H9 (cell line): ENCODE measurements around the gene MUSTN1. TPM values are rescaled to one million over a fixed set of nuclear protein-coding genes. Genes with fewer than 3 reads are reported as not detected.

Experiments
- DNase-seq: peaks from one replicate; pipeline ENCODE4 v3.0.0-alpha.2; 2017
- H2AFZ ChIP-seq: one replicate; pipeline ENCODE4 v1.6.1; 2013; ENCODE audit warnings: mild to moderate bottlenecking, low read length, control low read depth, moderate library complexity
- H2AK5ac ChIP-seq: 2 replicates; pipeline ENCODE4 v1.6.1; 2013; ENCODE audit warnings: low read length, control low read depth, mixed read lengths; ENCODE audit not compliant: insufficient read length
- H2BK120ac ChIP-seq: one replicate; pipeline ENCODE4 v1.6.1; 2013; ENCODE audit warnings: low read depth, mild to moderate bottlenecking, low read length, control low read depth, inconsistent platforms; ENCODE audit not compliant: poor library complexity, severe bottlenecking
- H2BK12ac ChIP-seq: 2 replicates; pipeline ENCODE4 v1.6.1; 2013; ENCODE audit warnings: low read length, control low read depth, mixed read lengths, low read depth; ENCODE audit not compliant: insufficient read length
- H2BK15ac ChIP-seq: 2 replicates; pipeline ENCODE4 v1.6.1; 2013; ENCODE audit warnings: low read depth, low read length, control low read depth
- H2BK20ac ChIP-seq: one replicate; pipeline ENCODE4 v1.6.1; 2013; ENCODE audit warnings: low read depth, mild to moderate bottlenecking, low read length, control low read depth, inconsistent platforms; ENCODE audit not compliant: poor library complexity, severe bottlenecking
- H2BK5ac ChIP-seq: 2 replicates; pipeline ENCODE4 v1.6.1; 2013; ENCODE audit warnings: low read length, control low read depth, mixed read lengths; ENCODE audit not compliant: insufficient read length
- H3K14ac ChIP-seq: 2 replicates; pipeline ENCODE4 v1.6.1; 2013; ENCODE audit warnings: low read length, control low read depth; ENCODE audit not compliant: insufficient read depth
- H3K18ac ChIP-seq: 2 replicates; pipeline ENCODE4 v1.6.1; 2013; ENCODE audit warnings: low read depth, mild to moderate bottlenecking, mixed read lengths, low read length, control low read depth; ENCODE audit not compliant: insufficient read length
- H3K23ac ChIP-seq: 2 replicates; pipeline ENCODE4 v1.6.1; 2013; ENCODE audit warnings: low read length, control low read depth, mixed read lengths, low read depth; ENCODE audit not compliant: insufficient read length
- H3K23me2 ChIP-seq: 2 replicates; pipeline ENCODE4 v1.6.1; 2013; ENCODE audit warnings: low read depth, mild to moderate bottlenecking, mixed read lengths, low read length, control low read depth; ENCODE audit not compliant: insufficient read length, poor library complexity, severe bottlenecking
- H3K27ac ChIP-seq: 2 replicates; pipeline ENCODE4 v1.5.1; 2013; ENCODE audit warnings: low read length, control low read depth, mixed read lengths, low read depth; ENCODE audit not compliant: insufficient read length
- H3K27me3 ChIP-seq: 2 replicates; pipeline ENCODE4 v1.6.1; 2013; ENCODE audit warnings: low read length, control low read depth, inconsistent platforms; ENCODE audit not compliant: insufficient read depth
- H3K4ac ChIP-seq: 2 replicates; pipeline ENCODE4 v1.6.1; 2013; ENCODE audit warnings: low read depth, mild to moderate bottlenecking, control low read depth, inconsistent platforms, low read length, moderate library complexity
- H3K4me1 ChIP-seq: 2 replicates; pipeline ENCODE4 v1.6.1; 2013; ENCODE audit warnings: low read length, control low read depth, inconsistent platforms; ENCODE audit not compliant: insufficient read depth
- H3K4me2 ChIP-seq: 2 replicates; pipeline ENCODE4 v1.6.1; 2013; ENCODE audit warnings: low read length, control low read depth, mixed read lengths; ENCODE audit not compliant: insufficient read length, insufficient read depth
- H3K56ac ChIP-seq: 2 replicates; pipeline ENCODE4 v1.6.1; 2013; ENCODE audit warnings: low read depth, mild to moderate bottlenecking, mixed read lengths, low read length, control low read depth; ENCODE audit not compliant: insufficient read length
- H3K79me1 ChIP-seq: 2 replicates; pipeline ENCODE4 v1.6.1; 2013; ENCODE audit warnings: low read depth, mild to moderate bottlenecking, moderate library complexity, low read length, control low read depth, inconsistent platforms; ENCODE audit not compliant: insufficient read depth, poor library complexity, severe bottlenecking
- H3K79me2 ChIP-seq: 2 replicates; pipeline ENCODE4 v1.6.1; 2013; ENCODE audit warnings: low read length, control low read depth, inconsistent platforms; ENCODE audit not compliant: insufficient read depth
- H3K9ac ChIP-seq: 2 replicates; pipeline ENCODE4 v1.6.1; 2013; ENCODE audit warnings: low read length, control low read depth, mixed read lengths; ENCODE audit not compliant: insufficient read length; ENCODE audit errors: extremely low read depth
- H3K9me3 ChIP-seq: one replicate; pipeline ENCODE4 v1.6.1; 2013; ENCODE audit warnings: low read depth, low read length, inconsistent platforms; ENCODE audit not compliant: control insufficient read depth
- H3T11ph ChIP-seq: one replicate; pipeline ENCODE4 v1.6.1; 2013; ENCODE audit warnings: mild to moderate bottlenecking, low read length, control low read depth, inconsistent platforms
- H4K20me1 ChIP-seq: one replicate; pipeline ENCODE4 v1.6.1; 2013; ENCODE audit not compliant: control insufficient read depth, insufficient read length, insufficient read depth
- H4K5ac ChIP-seq: 2 replicates; pipeline ENCODE4 v1.6.1; 2013; ENCODE audit warnings: low read depth, mild to moderate bottlenecking, mixed read lengths, low read length, control low read depth; ENCODE audit not compliant: insufficient read length
- H4K8ac ChIP-seq: replicated peaks from 2 replicates; pipeline ENCODE4 v1.6.1; 2013; ENCODE audit warnings: low read length, control low read depth, mixed read lengths, low read depth; ENCODE audit not compliant: insufficient read length
- H4K91ac ChIP-seq: 2 replicates; pipeline ENCODE4 v1.6.1; 2013; ENCODE audit warnings: low read depth, mild to moderate bottlenecking, moderate library complexity, mixed read lengths, low read length, control low read depth; ENCODE audit not compliant: insufficient read length
- H3K27ac Mint-ChIP-seq, 3 experiments: 2 replicates in 2 of 3; 3 replicates in 1 of 3; pipeline ENCODE4 v1.8.0; 2020 to 2021; ENCODE audit warnings: mixed read lengths in 3 of 3, mild to moderate bottlenecking in 1 of 3, moderate library complexity in 1 of 3
- H3K27me3 Mint-ChIP-seq: 2 replicates; pipeline ENCODE4 v1.8.0; 2021; ENCODE audit warnings: low read depth, mild to moderate bottlenecking, moderate library complexity, mixed read lengths
- H3K36me3 Mint-ChIP-seq, 3 experiments: 2 replicates in 2 of 3; 3 replicates in 1 of 3; pipeline ENCODE4 v1.8.0; 2020 to 2021; ENCODE audit warnings: low read depth in 3 of 3, mixed read lengths in 3 of 3; ENCODE audit not compliant: insufficient read depth in 1 of 3
- H3K4me1 Mint-ChIP-seq, 2 experiments: 2 replicates each; pipeline ENCODE4 v1.8.0; 2020; ENCODE audit warnings: mixed read lengths in 2 of 2
- H3K4me3 Mint-ChIP-seq, 2 experiments: 2 replicates in 1 of 2; 3 replicates in 1 of 2; pipeline ENCODE4 v1.8.0; 2020 to 2021; ENCODE audit warnings: mild to moderate bottlenecking in 2 of 2, mixed read lengths in 2 of 2, moderate library complexity in 1 of 2
- H3K9me3 Mint-ChIP-seq, 2 experiments: 2 replicates in 1 of 2; 3 replicates in 1 of 2; pipeline ENCODE4 v1.8.0; 2020; ENCODE audit warnings: mild to moderate bottlenecking in 2 of 2, mixed read lengths in 2 of 2, moderate library complexity in 1 of 2
- CTCF ChIP-seq: fragments of 200-600 bp; sonication (generic); conservative IDR thresholded peaks from 3 replicates; pipeline ENCODE4 v1.8.0; 2021; ENCODE audit warnings: antibody characterized with exemption, mild to moderate bottlenecking
- WGBS: extraction: QIAGEN DNeasy Blood & Tissue Kit; methylation state at CpG from one replicate; pipeline ENCODE4 v1.1.7; 2013; ENCODE audit warnings: missing lambda C conversion rate, low lambda C conversion rate, mixed read lengths; ENCODE audit not compliant: insufficient read length; ENCODE audit errors: extremely low coverage; 5-methylcytosine and 5-hydroxymethylcytosine counted together
- total RNA-seq: library from RNA; stranded (reverse); gene quantifications from 2 replicates; pipeline ENCODE4 v1.2.1, GENCODE V29; 2021

The MUSTN1 gene
- total RNA-seq, 1 experiment from 2014 or later = 0.72 TPM

GRCh38 chr3:52857864-52858263, 23.0 kb upstream of the MUSTN1 start:
- no peaks in the 10 kb centered on the region for H3K23me2 ChIP-seq
- H3K36me3 Mint-ChIP-seq = peaks cover 0 to 2% (median 2%) of the 10 kb centered on the region in 3 experiments; a peak in 3 of 7 replicates
- H2BK5ac ChIP-seq = no peak overlapping the region
- no peaks in the 10 kb centered on the region for H3K4me1 Mint-ChIP-seq
- H3K4ac ChIP-seq = no peak overlapping the region
- no peak overlapping the region for H3K4me3 Mint-ChIP-seq
- WGBS = no CpG with 5 or more reads among the region's 5 CpGs
- no peaks in the 10 kb centered on the region for H3K79me2 ChIP-seq
- H3K9ac ChIP-seq = no peak overlapping the region
- H4K5ac ChIP-seq = no peak overlapping the region
- no peaks in the 10 kb centered on the region for H3K27me3 ChIP-seq
- H2BK15ac ChIP-seq = no peak overlapping the region
- H3K9me3 ChIP-seq = no peaks in the 10 kb centered on the region
- no peaks in the 10 kb centered on the region for H4K20me1 ChIP-seq
- H2AK5ac ChIP-seq = no peak overlapping the region
- H3K56ac ChIP-seq = no peak overlapping the region
- no peak overlapping the region for H2AFZ ChIP-seq
- H2BK120ac ChIP-seq = no peak overlapping the region
- H2BK12ac ChIP-seq = no peak overlapping the region
- H3K27ac Mint-ChIP-seq = no peak overlapping the region
- DNase-seq = no peak
- no peak for TF ChIP-seq CTCF
- H3K79me1 ChIP-seq = no peaks in the 10 kb centered on the region
- no peak overlapping the region for H3K4me2 ChIP-seq
- no peak overlapping the region for H3K23ac ChIP-seq
- H3K27ac ChIP-seq = no peak overlapping the region
- no peak overlapping the region for H3T11ph ChIP-seq
- H2BK20ac ChIP-seq = no peak overlapping the region
- no peaks in the 10 kb centered on the region for H3K27me3 Mint-ChIP-seq
- no peak overlapping the region for H4K91ac ChIP-seq
- no peak overlapping the region for H3K14ac ChIP-seq
- no peak overlapping the region for H3K18ac ChIP-seq
- no peaks in the 10 kb centered on the region for H3K4me1 ChIP-seq
- no peaks in the 10 kb centered on the region for H3K9me3 Mint-ChIP-seq
- H4K8ac ChIP-seq = no peak overlapping the region
